ENCODE measurements around the gene NEURL1. TPM values are rescaled to one million over a fixed set of nuclear protein-coding genes. Genes with fewer than 3 reads are reported as not detected.

The NEURL1 gene
- total RNA-seq, 2 experiments from 2014 or later = 1.1 to 1.6 TPM

- no peak overlapping the region for H3K27ac Mint-ChIP-seq
- H3K9me3 Mint-ChIP-seq = no peaks in the 10 kb centered on the region
- no peaks in the 10 kb centered on the region for H3K27me3 Mint-ChIP-seq
- no peaks in the 10 kb centered on the region for H3K36me3 Mint-ChIP-seq (ENCODE audit: low read depth)
- no peak overlapping the region for H3K4me3 Mint-ChIP-seq
- CTCF ChIA-PET = no interaction called here
- POLR2A ChIA-PET = no interaction called here
- no peaks in the 10 kb centered on the region for H3K4me1 Mint-ChIP-seq
- DNase-seq = no peak
These were observed 78.1 kb downstream of the NEURL1 start for GRCh38 chr10:103571656-103571975.

DNA sequence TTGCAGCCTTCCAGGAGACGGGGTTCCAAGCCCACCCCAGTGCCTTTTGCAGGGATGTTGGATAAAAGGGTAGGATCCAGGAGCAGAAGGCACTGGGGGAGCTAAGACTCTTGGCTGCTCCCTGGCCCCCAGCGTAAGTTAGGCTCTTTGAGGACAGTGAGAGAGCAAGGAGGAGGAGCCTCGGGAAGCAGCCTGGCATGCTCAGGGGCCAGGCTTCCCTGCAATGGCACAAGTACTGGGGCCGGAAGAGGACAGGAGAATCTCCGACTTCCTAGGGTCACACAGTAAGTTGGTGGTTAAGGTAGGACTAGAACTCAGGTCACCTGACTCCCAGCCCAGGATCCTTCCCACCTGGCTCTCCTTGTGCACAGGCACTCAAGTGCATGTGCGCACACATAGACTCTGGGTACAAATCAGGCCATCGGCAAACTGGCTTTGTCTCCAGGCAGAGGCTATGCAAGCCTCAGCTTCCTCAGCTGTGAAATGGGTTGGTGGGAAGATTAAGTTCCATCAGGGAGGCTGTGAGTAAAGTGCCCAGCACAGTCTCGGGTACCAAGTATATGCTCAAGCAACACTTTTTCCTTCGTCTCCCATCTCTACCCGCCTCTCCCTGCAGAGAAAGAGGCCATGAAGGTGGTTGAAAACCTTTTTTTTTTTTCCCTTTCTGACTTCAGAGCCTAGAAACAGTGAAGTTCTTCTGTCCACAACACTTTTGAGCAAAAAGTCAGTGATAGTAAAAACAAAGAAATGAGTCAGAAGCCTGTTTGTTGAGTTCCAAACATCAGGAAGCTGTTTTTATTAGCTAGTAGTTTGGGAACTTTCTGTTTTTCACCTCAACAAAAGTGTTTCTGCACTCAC, 79.1 kb downstream of the NEURL1 start:
- H3K4me3 Mint-ChIP-seq = no peak overlapping the region
- H3K27ac Mint-ChIP-seq = no peak overlapping the region
- H3K36me3 Mint-ChIP-seq (ENCODE audit: low read depth) = no peaks in the 10 kb centered on the region
- no peaks in the 10 kb centered on the region for H3K4me1 Mint-ChIP-seq
- ChIA-PET POLR2A (no interaction called here), CTCF (interaction anchor here (1.0 kb wide), 1 partner anchor 9 kb away, joined by 4 read pairs; no protein-coding TSS in a partner anchor)
- H3K9me3 Mint-ChIP-seq = no peaks in the 10 kb centered on the region
- no peak for DNase-seq
- H3K27me3 Mint-ChIP-seq = no peaks in the 10 kb centered on the region

- H3K27ac Mint-ChIP-seq = no peak overlapping the region
- CTCF ChIA-PET = interaction anchor here (1.0 kb wide), 1 partner anchor 9 kb away, joined by 4 read pairs; no protein-coding TSS in a partner anchor
- H3K4me3 Mint-ChIP-seq = no peak overlapping the region
- POLR2A ChIA-PET = no interaction called here
- no peaks in the 10 kb centered on the region for H3K27me3 Mint-ChIP-seq
- no peaks in the 10 kb centered on the region for H3K4me1 Mint-ChIP-seq
- no peak for DNase-seq
- H3K36me3 Mint-ChIP-seq (ENCODE audit: low read depth) = no peaks in the 10 kb centered on the region
- no peaks in the 10 kb centered on the region for H3K9me3 Mint-ChIP-seq
These were observed 79.6 kb downstream of the NEURL1 start for GRCh38 chr10:103573205-103573487.

DNA sequence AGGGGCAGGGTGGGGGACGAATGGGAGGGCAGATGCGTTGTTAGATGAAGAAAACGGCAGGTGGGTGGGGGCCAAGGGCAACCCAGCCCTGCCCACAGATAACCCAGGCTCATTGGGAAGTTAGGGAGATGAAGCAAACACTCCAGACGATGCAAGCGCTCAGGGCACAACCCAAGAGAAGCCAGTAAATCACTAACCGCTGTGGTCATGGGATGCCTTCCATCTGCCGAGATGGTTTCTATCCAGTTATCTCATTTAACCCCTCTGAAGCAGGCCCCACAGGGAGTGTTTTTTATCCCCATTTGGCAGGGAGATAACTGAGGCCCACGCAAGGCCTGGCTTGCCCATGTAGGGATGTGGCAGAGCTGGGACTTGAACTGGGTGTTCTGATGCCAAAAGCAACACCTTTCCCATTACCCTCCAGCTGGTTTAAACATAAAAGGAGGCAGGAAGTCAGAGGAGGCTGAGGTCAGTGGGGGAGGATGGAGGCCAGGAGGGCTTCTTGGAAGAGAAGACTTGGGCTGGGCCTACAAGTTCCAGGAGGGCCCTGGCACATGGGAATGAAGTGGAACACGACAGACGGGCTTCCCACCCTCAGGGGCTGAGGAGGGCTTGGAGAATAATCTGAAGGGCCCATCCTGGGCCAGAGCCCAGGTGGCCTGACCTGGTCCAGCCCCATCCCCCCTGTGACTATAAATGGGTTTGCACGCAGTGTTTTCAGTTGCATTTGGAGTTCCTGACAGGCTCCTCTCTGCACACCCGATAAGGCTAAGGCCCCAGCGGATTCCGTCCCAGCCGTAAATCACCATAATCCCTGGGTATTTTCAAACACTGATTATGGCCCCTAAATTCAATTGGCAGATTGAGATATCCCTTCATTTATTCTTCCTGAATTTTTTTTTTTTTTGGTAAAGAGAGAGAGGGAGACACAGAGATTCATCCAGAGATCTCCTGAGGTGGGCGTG, 80.9 kb downstream of the NEURL1 start:
- ChIA-PET POLR2A (no interaction called here), CTCF (no interaction called here)

DNA sequence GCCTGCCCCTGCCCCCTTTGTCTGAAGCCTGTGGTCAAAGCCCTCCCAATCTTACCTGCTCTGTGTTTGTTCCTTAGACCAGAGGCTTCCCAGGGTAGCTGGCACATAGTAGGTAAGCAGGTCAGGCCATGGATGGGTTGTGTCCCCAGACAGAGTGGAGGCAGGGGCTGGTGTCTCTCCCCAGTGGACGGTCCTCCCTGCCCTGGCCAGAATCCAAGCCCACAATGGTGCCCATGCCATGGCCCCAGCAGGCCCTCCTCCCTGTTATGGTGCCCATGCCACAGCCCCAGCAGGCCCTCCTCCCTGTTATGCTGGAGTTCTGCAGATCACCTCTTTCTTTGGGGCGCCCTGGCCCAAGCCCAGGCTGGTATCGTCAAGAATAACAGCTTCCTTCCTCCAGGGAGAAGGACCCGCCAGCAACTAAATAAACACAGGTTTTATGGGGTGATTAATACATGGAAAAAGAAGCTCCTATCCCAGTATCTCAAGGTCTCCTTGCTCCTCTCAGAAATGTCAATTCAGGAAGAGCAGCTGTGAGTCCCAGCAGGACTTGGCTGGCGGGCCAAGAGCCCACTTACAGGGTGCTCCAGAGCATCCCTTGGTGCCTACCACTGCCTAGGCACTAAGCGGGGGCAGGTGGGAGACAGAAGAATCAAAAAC, 82.0 kb downstream of the NEURL1 start:
- DNase-seq = no peak
- Mint-ChIP-seq H3K27ac (no peak overlapping the region), H3K36me3 (ENCODE audit: low read depth) (no peaks in the 10 kb centered on the region), H3K9me3 (no peaks in the 10 kb centered on the region), H3K4me1 (no peaks in the 10 kb centered on the region), H3K4me3 (no peak overlapping the region), H3K27me3 (no peaks in the 10 kb centered on the region)
- POLR2A ChIA-PET = no interaction called here
- CTCF ChIA-PET = interaction anchor here (0.6 kb wide), 2 partner anchors 71 to 1517 kb away, joined by 3 to 4 read pairs; no protein-coding TSS in a partner anchor

More for the DNA sequence above, 80.9 kb downstream of the NEURL1 start:
- DNase-seq = no peak
- H3K4me1 Mint-ChIP-seq = no peaks in the 10 kb centered on the region
- no peaks in the 10 kb centered on the region for H3K36me3 Mint-ChIP-seq (ENCODE audit: low read depth)
- H3K27ac Mint-ChIP-seq = no peak overlapping the region
- no peak overlapping the region for H3K4me3 Mint-ChIP-seq
- H3K27me3 Mint-ChIP-seq = no peaks in the 10 kb centered on the region
- no peaks in the 10 kb centered on the region for H3K9me3 Mint-ChIP-seq

- H3K9me3 Mint-ChIP-seq = no peaks in the 10 kb centered on the region
- H3K27ac Mint-ChIP-seq = no peak overlapping the region
- POLR2A ChIA-PET = no interaction called here
- no peak overlapping the region for H3K4me3 Mint-ChIP-seq
- DNase-seq = no peak
- H3K36me3 Mint-ChIP-seq (ENCODE audit: low read depth) = no peaks in the 10 kb centered on the region
- no peaks in the 10 kb centered on the region for H3K27me3 Mint-ChIP-seq
- CTCF ChIA-PET = interaction anchor here (0.6 kb wide), 2 partner anchors 71 to 1517 kb away, joined by 3 to 4 read pairs; no protein-coding TSS in a partner anchor
- H3K4me1 Mint-ChIP-seq = no peaks in the 10 kb centered on the region
These were observed 82.6 kb downstream of the NEURL1 start for GRCh38 chr10:103576076-103576471.

GRCh38 chr10:103576862-103577261, 83.4 kb downstream of the NEURL1 start:
- ChIA-PET POLR2A (no interaction called here), CTCF (interaction anchor here (0.5 kb wide), 2 partner anchors 8 to 603 kb away, joined by 3 to 6 read pairs; no protein-coding TSS in a partner anchor)
- Mint-ChIP-seq H3K27ac (no peak overlapping the region), H3K4me1 (no peaks in the 10 kb centered on the region), H3K36me3 (ENCODE audit: low read depth) (no peaks in the 10 kb centered on the region), H3K27me3 (peaks cover 2% of the 10 kb centered on the region), H3K9me3 (no peaks in the 10 kb centered on the region), H3K4me3 (no peak overlapping the region)
- no peak for DNase-seq

DNA sequence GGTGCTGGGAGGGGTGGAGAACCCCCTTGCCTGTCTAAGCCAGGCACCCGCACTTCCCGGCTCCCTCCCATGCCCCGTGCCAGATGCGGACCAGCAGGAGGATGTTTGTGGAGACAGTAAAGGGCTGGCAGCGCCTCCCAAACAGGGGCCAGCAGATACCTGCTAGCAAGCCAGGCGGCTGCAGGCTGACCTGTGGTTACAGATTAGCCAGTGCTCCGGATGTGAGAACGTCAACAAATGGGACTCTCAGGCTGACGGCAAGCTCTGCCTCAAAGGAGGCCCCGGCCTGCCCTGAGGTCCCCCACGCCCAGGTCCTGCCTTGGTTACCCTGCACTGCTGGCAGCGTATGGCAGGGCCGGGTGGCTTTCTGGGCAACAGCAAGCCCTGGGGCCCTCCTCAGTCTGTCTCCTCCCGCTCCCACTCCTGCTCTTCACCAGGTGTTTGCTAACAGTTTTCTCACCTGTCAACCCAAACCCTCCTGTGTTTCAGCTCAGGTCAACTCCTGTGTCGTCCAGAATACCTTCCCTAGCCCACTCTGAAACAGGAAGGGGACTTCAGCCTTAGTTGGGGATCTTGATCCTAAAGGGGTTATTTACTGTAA, 85.4 kb downstream of the NEURL1 start:
- no peaks in the 10 kb centered on the region for H3K36me3 Mint-ChIP-seq (ENCODE audit: low read depth)
- H3K27ac Mint-ChIP-seq = no peak overlapping the region
- ChIA-PET POLR2A (no interaction called here), CTCF (no interaction called here)
- H3K27me3 Mint-ChIP-seq = peaks cover 2% of the 10 kb centered on the region
- peaks cover 7% of the 10 kb centered on the region for H3K4me1 Mint-ChIP-seq
- H3K9me3 Mint-ChIP-seq = no peaks in the 10 kb centered on the region
- no peak overlapping the region for H3K4me3 Mint-ChIP-seq
- DNase-seq = no peak

DNA sequence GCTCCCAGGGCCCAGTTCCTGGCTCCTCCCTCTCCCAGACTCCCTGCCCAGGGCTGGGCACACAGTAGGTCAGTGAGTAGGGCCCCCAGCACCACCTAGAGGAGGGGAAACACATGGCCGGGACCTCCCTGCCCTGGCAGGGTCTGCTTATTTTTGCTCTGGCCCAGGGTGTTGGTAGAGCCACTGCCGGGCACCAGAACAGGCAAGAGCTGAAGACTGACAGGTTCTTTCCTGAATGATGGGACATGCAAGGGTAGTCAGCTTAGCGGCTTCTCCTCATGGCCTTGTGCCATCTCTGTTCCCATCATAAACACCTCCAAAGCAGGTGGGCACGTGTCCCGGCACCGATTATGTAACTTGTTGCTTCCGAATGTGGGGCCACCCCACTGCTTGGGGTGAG, 86.5 kb downstream of the NEURL1 start:
- Mint-ChIP-seq H3K36me3 (ENCODE audit: low read depth) (no peaks in the 10 kb centered on the region), H3K4me1 (peaks cover 12% of the 10 kb centered on the region)
- CTCF ChIA-PET = interaction anchor here (0.9 to 1.8 kb wide), 3 partner anchors 9 to 109 kb away, joined by 3 to 5 read pairs (median 3); no protein-coding TSS in a partner anchor

GRCh38 chr10:103580430-103580829, 86.9 kb downstream of the NEURL1 start:
- Mint-ChIP-seq H3K36me3 (ENCODE audit: low read depth) (no peaks in the 10 kb centered on the region), H3K27ac (no peak overlapping the region), H3K4me1 (peaks cover 15% of the 10 kb centered on the region), H3K27me3 (peaks cover 2% of the 10 kb centered on the region), H3K4me3 (no peak overlapping the region), H3K9me3 (no peaks in the 10 kb centered on the region)
- no peak for DNase-seq
- CTCF ChIA-PET = interaction anchor here (0.8 to 1.8 kb wide), 5 partner anchors 9 to 109 kb away, joined by 3 to 5 read pairs (median 3); no protein-coding TSS in a partner anchor
- POLR2A ChIA-PET = no interaction called here

More for the DNA sequence above, 86.5 kb downstream of the NEURL1 start:
- peaks cover 2% of the 10 kb centered on the region for H3K27me3 Mint-ChIP-seq
- no peak overlapping the region for H3K27ac Mint-ChIP-seq
- H3K4me3 Mint-ChIP-seq = no peak overlapping the region
- no peak for DNase-seq
- POLR2A ChIA-PET = no interaction called here
- no peaks in the 10 kb centered on the region for H3K9me3 Mint-ChIP-seq

GRCh38 chr10:103581499-103581898, 88.0 kb downstream of the NEURL1 start:
- DNase-seq = no peak
- ChIA-PET POLR2A (no interaction called here), CTCF (interaction anchor here (0.8 to 1.8 kb wide), 5 partner anchors 8 to 106 kb away, joined by 3 to 5 read pairs (median 3); no protein-coding TSS in a partner anchor)
- Mint-ChIP-seq H3K4me1 (peaks cover 15% of the 10 kb centered on the region), H3K36me3 (ENCODE audit: low read depth) (no peaks in the 10 kb centered on the region), H3K27ac (no peak overlapping the region), H3K4me3 (no peak overlapping the region), H3K27me3 (peaks cover 2% of the 10 kb centered on the region), H3K9me3 (no peaks in the 10 kb centered on the region)

DNA sequence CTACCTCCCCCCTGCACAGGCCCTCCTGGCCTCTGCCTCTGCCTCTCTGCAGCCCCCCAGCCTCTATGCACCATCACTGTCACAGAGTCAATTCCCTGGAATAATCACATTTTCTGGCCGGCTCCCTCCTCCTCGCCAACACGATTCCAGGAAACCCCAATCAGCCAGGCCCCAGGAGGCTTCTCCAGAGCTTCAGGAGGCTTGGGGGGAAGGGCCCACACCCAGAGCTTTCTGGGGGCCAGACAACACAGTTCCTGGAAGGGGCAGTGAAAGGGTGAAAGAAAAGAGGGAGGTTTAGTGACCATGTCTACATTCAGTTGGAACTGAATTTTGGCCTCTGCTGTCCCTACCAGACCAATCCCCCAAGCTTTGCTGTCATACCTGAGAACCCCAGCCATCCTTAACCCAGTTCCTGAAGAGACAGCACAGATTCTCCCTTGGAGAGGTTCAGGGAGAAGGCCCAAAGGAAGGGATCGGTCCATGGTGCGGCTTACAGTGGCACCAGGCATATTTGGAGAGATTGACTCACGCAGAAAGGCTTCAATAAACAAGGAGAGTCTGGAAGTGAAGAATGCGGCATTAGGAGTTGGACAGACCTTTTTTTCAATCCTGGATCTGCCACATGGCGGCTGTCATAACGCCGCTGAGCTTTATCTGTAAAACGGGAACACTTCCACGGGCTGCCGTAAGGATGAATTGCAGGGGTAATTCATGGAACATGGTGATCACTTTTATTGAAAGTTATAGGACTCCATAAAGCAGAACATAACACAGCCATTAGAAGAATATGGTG, 89.0 kb downstream of the NEURL1 start:
- Mint-ChIP-seq H3K36me3 (ENCODE audit: low read depth) (no peaks in the 10 kb centered on the region), H3K27ac (no peak overlapping the region)

More for the DNA sequence above, 89.0 kb downstream of the NEURL1 start:
- DNase-seq = no peak
- Mint-ChIP-seq H3K4me3 (peak overlapping the region; percentile 51), H3K27me3 (peaks cover 2% of the 10 kb centered on the region), H3K4me1 (peaks cover 15% of the 10 kb centered on the region), H3K9me3 (no peaks in the 10 kb centered on the region)
- CTCF ChIA-PET = interaction anchor here (1.0 to 1.3 kb wide), 3 partner anchors 10 to 104 kb away, joined by 3 to 4 read pairs (median 3); no protein-coding TSS in a partner anchor
- POLR2A ChIA-PET = no interaction called here

All from activated CD4-positive, alpha-beta T cell treated with anti-CD3 and anti-CD28 coated beads, Interleukin-2, amount 10 ng/mL, durations not matched to agents 7 days and 5 days (primary cell).